GM18870 (cell line): ENCODE data around the gene HOXD9.

Source experiments
- ATAC-seq: cut with Tn5 transposase; IDR thresholded peaks from one replicate; pipeline ENCODE4 v1.9.1; 2021; ENCODE audit warnings: moderate library complexity; ENCODE audit not compliant: unreplicated experiment

HOXD9 gene

GRCh38 chr2:176098366-176099158, 24.0 kb upstream of the HOXD9 start:
- no peak for ATAC-seq

- no peak for ATAC-seq
Observed at GRCh38 chr2:176099159-176099727, 23.3 kb upstream of the HOXD9 start.

GRCh38 chr2:176099728-176100546, 22.6 kb upstream of the HOXD9 start, which contains the start of gene HOXD12:
Gene HOXD12 (plus strand): TSS chr2:176099795. CDS start chr2:176099802, 7 bp downstream.
- no peak for ATAC-seq

- ATAC-seq = no peak
Observed at GRCh38 chr2:176100547-176101140, 21.9 kb upstream of the HOXD9 start.

GRCh38 chr2:176101216-176101830, 21.2 kb upstream of the HOXD9 start:
- ATAC-seq = no peak

GRCh38 chr2:176101842-176102241, 20.7 kb upstream of the HOXD9 start:
- ATAC-seq = no peak

GRCh38 chr2:176102309-176102866, 20.1 kb upstream of the HOXD9 start:
- ATAC-seq = no peak

GRCh38 chr2:176103194-176103593, 19.3 kb upstream of the HOXD9 start:
- ATAC-seq = no peak

GRCh38 chr2:176103742-176104315, 18.7 kb upstream of the HOXD9 start:
- no peak for ATAC-seq

GRCh38 chr2:176104316-176105077, 18.0 kb upstream of the HOXD9 start:
- no peak for ATAC-seq

- no peak for ATAC-seq
Observed at GRCh38 chr2:176105078-176105729, 17.3 kb upstream of the HOXD9 start.

GRCh38 chr2:176105730-176106580, 16.6 kb upstream of the HOXD9 start:
- ATAC-seq = no peak

- ATAC-seq = no peak
Observed at GRCh38 chr2:176106581-176107539, 15.7 kb upstream of the HOXD9 start, which contains the start of gene HOXD11. Gene HOXD11 (plus strand): TSS chr2:176107280. CDS start chr2:176107356, 76 bp downstream.

- no peak for ATAC-seq
Observed at GRCh38 chr2:176107731-176108181, 14.8 kb upstream of the HOXD9 start.

GRCh38 chr2:176109192-176109901, 13.2 kb upstream of the HOXD9 start:
- ATAC-seq = no peak

- ATAC-seq = no peak
Observed at GRCh38 chr2:176109946-176110345, 12.6 kb upstream of the HOXD9 start.
